ENCODE measurements around the gene FHOD1. TPM values are rescaled to one million over a fixed set of nuclear protein-coding genes. Genes with fewer than 3 reads are reported as not detected.

The FHOD1 gene
- polyA plus RNA-seq, 3 donors, result 5.1 to 152 (median 5.5) TPM

- Mint-ChIP-seq H3K9me3 (no peaks in the 10 kb centered on the region), H3K27me3 (ENCODE audit: low read depth in 3 of 3) (peaks cover 0 to 2% (median 0%) of the 10 kb centered on the region in 3 donors), H3K4me1 (peaks cover 33% of the 10 kb centered on the region), H3K4me3 (no peak overlapping the region), H3K27ac (peak overlapping the region in 2 of 7 donors; percentile 54 to 69), H3K36me3 (peaks cover 60 to 77% of the 10 kb centered on the region in 2 donors)
- Histone ChIP-seq H3K4me2 (replicated peaks; ENCODE audit: extremely low read depth, low read length, poor library complexity, severe bottlenecking) (no peak overlapping the region), H3K27ac (ENCODE audit: low read depth in 1 of 2, low read length in 2 of 2) (no peak overlapping the region), H3K79me2 (ENCODE audit: insufficient read depth, low read length) (peaks cover 30% of the 10 kb centered on the region), H3K36me3 (replicated peaks in 1 of 2; ENCODE audit: control insufficient read depth in 1 of 2, insufficient read depth in 2 of 2, low read length in 2 of 2) (peaks cover 57 to 72% of the 10 kb centered on the region in 2 donors), H2AFZ (ENCODE audit: insufficient read depth, low read depth, low read length, poor library complexity, severe bottlenecking) (no peak overlapping the region), H3K9ac (ENCODE audit: insufficient read depth, low read length, poor library complexity, severe bottlenecking) (no peak overlapping the region), H3K4me1 (ENCODE audit: control insufficient read depth in 1 of 2, insufficient read depth in 2 of 2, low read length in 2 of 2) (peaks cover 14 to 16% of the 10 kb centered on the region in 2 donors), H3K9me3 (replicated peaks in 1 of 2; ENCODE audit: control insufficient read depth in 1 of 2, insufficient read depth in 1 of 2, low read length in 2 of 2) (no peaks in the 10 kb centered on the region), H4K20me1 (ENCODE audit: insufficient read depth, low read length) (peaks cover 76% of the 10 kb centered on the region), H3K4me3 (replicated peaks in 1 of 3; ENCODE audit: low read depth in 2 of 3, low read length in 3 of 3) (no peak overlapping the region), H3K27me3 (ENCODE audit: control insufficient read depth in 2 of 2, insufficient read depth in 2 of 2, low read length in 2 of 2) (no peaks in the 10 kb centered on the region)
- no peak for TF ChIP-seq CTCF (IDR thresholded peaks at IDR 0.05)
- WGBS (ENCODE audit: insufficient coverage), result 100% methylated on average over 1 of the region's 1 CpG
- no peak for DNase-seq
- intact Hi-C loops (cut with micrococcal nuclease), result no loop called here
These were observed 50.4 kb downstream of the FHOD1 start for GRCh38 chr16:67196881-67197280.

GRCh38 chr16:67195676-67196075 lies 51.6 kb downstream of the FHOD1 start:
- H3K4me1 ChIP-seq (ENCODE audit: control insufficient read depth in 1 of 2, insufficient read depth in 2 of 2, low read length in 2 of 2), result peaks cover 18 to 20% of the 10 kb centered on the region in 2 donors
- no peak overlapping the region for H2AFZ ChIP-seq (ENCODE audit: insufficient read depth, low read depth, low read length, poor library complexity, severe bottlenecking)
- no peaks in the 10 kb centered on the region for H3K27me3 ChIP-seq (ENCODE audit: control insufficient read depth in 2 of 2, insufficient read depth in 2 of 2, low read length in 2 of 2)
- peaks cover 0 to 2% (median 0%) of the 10 kb centered on the region in 7 donors for H3K9me3 Mint-ChIP-seq
- H4K20me1 ChIP-seq (ENCODE audit: insufficient read depth, low read length), result peaks cover 76% of the 10 kb centered on the region
- no peak overlapping the region for H3K27ac ChIP-seq (ENCODE audit: low read depth in 1 of 2, low read length in 2 of 2)
- peaks cover 0 to 2% (median 0%) of the 10 kb centered on the region in 3 donors for H3K27me3 Mint-ChIP-seq (ENCODE audit: low read depth in 3 of 3)
- H3K4me2 ChIP-seq (replicated peaks; ENCODE audit: extremely low read depth, low read length, poor library complexity, severe bottlenecking), result no peak overlapping the region
- peaks cover 51 to 67% of the 10 kb centered on the region in 2 donors for H3K36me3 Mint-ChIP-seq
- no peak for DNase-seq
- TF ChIP-seq CTCF (IDR thresholded peaks at IDR 0.05), result no peak
- peaks cover 30% of the 10 kb centered on the region for H3K79me2 ChIP-seq (ENCODE audit: insufficient read depth, low read length)
- H3K9me3 ChIP-seq (replicated peaks in 1 of 2; ENCODE audit: control insufficient read depth in 1 of 2, insufficient read depth in 1 of 2, low read length in 2 of 2), result no peaks in the 10 kb centered on the region
- no peak overlapping the region for H3K4me3 ChIP-seq (replicated peaks in 1 of 3; ENCODE audit: low read depth in 2 of 3, low read length in 3 of 3)
- H3K4me1 Mint-ChIP-seq, result peaks cover 38% of the 10 kb centered on the region
- peak overlapping the region in 2 of 7 donors; percentile 17 to 33 for H3K27ac Mint-ChIP-seq
- no peak overlapping the region for H3K9ac ChIP-seq (ENCODE audit: insufficient read depth, low read length, poor library complexity, severe bottlenecking)
- intact Hi-C loops (cut with micrococcal nuclease), result no loop called here
- 100% methylated on average over 1 of the region's 5 CpGs for WGBS (ENCODE audit: insufficient coverage)
- H3K4me3 Mint-ChIP-seq, result no peak overlapping the region
- peaks cover 48 to 62% of the 10 kb centered on the region in 2 donors for H3K36me3 ChIP-seq (replicated peaks in 1 of 2; ENCODE audit: control insufficient read depth in 1 of 2, insufficient read depth in 2 of 2, low read length in 2 of 2)

Data from CD14-positive monocyte (primary cell).